Astrocyte of the hippocampus (primary cell): ENCODE measurements around the gene CELA3A.

Experiments used
- DNase-seq: peaks from one replicate; pipeline ENCODE4 v3.0.0; 2011; ENCODE audit warnings: low read depth, low spot score

CELA3A gene

DNA sequence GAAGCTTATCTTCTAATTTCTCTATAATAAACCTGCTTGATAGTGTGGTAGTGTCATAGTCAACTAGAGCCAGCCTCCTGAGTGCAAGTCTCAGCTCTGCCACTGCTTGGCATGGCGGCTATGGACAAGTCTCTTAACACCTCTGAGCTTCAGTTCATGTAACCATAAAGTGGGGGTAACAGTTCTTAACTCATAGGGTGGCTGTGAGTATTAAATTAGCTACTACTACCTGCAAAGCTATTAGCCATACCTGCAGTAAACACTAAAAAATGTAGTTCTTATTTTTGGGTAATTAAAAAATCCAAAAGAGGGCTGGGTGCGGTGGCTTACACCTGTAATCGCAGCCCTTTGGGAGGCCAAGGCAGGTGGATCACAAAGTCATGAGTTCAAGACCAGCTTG, 48.9 kb downstream of the CELA3A start:
- DNase-seq: no peak

DNA sequence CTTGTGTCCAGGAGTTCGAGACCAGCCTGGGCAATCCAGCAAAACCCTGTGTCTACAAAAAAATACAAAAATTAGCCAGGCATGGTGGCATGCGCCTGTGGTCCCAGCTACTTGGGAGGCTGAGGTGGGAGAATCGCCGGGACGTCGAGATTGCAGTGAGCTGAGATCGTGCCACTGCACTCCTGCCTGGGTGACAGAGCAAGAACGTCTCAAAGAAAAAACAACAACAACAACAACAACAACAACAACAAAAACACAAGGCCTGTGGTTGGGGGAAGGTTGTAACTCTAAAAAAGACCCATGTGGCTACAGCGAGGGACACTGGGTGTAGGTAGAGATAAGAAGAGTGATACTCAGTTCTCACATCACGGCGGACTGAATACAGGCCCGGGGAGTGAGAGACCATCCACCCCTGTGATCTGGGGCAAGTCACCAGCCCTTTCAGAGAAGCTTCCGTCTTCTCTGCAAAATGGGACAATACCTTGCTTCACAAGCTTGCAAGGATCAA, 50.2 kb downstream of the CELA3A start:
- no peak for DNase-seq

DNA sequence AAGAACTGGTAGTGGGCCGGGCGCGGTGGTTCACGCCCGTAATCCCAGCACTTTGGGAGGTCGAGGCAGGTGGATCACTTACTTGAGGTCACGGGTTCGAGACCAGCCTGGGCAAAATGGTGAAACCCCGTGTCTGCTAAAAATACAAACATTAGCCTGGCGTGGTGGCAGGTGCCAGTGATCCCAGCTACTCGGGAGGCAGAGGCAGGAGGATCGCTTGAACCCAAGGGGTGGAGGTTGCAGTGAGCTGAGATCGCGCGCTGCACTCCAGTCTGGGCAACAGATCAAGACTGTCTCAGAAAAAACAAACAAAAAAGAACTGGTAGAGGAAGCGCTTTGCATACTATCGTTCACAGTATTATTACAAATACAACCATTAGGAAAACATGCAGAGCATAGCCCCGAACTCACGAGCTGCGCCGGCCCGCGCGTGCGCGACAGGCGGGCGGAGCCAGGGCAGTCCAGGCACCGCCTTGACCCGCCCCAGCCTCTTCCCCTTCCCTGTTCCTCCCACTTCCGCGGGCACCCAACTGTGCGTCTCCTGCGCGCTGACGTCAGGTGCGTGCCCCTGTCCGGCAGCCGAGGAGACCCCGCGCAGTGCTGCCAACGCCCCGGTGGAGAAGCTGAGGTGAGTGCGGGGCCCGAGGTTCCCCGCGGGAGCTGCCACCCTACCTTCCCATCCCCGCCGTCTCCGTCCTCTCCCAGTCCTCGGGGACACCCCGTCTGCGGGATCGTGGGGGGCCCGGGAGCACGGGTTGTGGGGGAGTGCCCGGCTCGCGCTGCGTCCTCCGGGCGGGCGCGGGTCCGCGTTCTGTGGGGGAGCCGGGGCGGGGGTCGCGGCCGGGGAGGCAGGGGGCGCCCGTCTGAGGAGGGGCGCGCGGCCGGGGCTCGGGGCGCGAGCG, 50.9 kb downstream of the CELA3A start, which contains the start of gene CDC42:
TSS of gene CDC42 (plus strand) at position 595 of the 902 bp plus-strand sequence. CDS start 25,770 bp downstream, outside the sequence.
- DNase-seq: peak; percentile 98

DNA sequence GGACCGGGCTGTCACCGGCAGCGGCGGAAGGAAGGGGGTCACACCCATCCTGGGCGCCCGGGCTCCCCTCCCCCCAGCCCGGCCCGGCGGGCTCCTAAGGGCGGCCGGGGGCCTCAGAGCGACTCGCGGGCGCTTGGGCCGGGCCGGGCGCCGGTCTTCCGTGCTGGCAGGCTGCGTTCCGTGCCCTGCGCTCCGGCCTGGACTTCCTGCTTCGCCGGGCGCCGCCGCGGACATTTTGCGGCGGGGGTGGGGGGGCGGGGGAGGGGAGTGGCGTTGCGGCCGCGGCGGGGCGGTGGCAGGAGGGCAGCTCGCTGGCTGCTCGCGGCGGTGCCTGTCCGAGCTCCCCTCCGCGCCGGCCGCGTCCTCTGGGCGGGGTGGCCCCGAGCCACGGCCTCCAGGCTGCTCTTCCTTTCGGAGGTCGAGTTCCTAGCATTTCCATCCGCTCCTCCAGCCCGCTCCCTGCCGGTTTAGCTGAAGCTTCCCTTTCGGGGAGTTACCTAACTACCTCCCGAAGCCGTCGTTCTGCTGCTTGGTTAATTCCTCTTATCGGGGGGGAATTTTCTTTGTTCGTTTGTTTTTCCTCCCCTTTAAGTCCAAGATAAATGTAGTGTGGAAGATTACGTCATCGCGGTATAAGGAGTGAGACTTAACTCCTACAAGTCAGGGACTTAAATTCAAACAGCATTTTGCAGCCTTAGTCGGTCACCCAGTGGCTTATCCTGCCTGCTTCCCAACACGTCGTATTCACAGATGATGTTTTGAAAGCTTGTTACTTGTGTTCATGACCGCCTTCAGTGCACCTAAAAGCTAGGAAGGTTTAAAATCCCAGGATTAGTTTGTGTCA, 51.8 kb downstream of the CELA3A start:
- DNase-seq: peak; percentile 83

DNA sequence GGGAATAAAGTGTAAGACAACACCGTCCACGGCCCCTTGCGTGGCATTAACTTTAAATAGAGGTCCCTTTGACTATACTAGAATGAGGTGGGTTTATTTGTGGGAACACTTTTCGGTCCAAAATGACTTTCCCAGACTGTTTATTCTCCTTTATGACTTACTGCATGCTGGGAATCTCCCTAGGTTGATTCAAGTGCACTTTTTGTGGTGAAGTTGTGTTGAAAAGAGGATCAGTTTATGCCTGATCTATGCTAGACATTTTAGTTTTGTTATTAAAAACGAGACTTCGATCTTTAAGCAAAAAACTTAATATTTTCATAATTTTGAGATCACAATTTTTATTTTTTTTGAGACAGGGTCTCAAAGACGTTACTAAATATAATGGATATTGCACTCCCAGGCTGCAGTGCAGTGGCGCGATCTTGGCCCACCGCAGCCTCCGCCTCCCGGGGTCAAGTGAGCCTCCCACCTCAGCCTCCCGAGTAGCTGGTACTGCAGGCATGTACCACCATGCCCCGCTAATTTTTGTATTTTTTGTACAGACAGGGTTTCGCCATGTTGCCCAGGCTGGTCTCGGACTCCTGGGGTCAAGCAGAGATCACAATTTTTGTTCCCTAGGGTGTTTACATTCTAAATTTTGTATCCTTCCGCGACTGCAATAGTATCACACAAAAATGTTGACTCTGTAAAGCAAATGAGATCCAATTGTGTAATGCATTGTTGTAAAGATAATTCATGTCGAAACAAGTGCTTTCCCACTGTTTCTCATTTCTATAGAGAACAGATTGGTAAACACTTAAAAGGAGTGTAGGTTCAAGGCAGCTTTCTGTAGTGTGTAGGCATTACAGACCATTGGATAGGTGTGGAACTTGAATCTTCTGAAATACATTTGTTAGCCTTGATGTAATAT, 52.7 kb downstream of the CELA3A start:
- no peak for DNase-seq

DNA sequence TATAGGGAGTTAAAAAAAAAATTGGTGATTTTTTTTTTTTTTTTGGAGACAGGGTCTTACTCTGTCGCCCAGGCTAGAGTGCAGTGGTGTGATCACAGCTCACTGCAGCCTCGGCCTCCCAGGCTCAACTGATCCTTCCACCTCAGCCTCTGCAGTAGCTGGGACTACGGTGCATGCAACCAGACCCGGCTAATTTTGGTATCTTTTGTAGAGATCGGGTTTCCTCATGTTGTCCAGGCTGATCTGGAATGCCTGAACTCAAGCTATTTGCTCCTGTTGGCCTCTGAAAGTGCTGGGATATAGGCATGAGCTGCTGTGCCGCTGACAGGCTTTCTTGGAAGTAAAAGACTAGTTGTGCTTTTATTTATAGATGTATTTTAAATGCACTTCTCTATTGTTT, 54.0 kb downstream of the CELA3A start:
- DNase-seq: no peak

DNA sequence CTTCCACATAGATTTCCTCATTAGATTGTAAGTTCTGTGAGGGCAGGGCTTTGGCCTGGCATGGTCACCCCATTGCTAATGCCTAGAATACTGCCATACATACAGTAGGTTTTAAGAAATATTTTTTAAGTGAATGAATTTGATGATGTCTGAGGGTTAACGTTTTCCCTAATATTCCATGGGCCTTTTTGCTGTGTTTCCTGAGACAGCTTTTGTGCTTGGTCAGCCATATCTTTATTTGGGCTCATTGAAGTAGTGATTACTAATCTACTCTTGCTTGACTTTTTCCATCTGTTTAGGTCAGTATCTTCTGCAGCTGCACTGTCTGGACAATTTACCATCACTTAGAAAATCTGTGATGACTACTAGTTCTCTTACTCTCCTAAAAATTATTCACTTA, 54.6 kb downstream of the CELA3A start:
- no peak for DNase-seq

DNA sequence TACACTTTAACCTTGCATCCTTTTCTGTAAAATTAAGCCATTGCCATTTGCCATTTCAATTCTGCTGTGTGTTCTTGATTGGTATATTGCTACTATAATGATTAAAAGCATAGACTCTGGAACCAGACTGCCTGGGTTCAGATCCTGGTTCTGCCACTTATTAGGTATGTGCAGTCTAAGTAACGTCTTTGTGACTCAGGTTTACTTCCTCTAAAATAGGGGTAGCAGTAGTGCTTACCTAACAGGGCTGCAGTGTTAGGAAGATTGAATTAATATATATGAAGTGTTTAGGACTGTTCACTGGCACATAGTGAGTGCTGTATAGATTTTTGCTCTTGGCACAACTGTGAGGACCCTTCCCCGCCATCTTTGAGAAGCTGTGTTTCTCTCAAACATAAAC, 55.5 kb downstream of the CELA3A start:
- no peak for DNase-seq

DNA sequence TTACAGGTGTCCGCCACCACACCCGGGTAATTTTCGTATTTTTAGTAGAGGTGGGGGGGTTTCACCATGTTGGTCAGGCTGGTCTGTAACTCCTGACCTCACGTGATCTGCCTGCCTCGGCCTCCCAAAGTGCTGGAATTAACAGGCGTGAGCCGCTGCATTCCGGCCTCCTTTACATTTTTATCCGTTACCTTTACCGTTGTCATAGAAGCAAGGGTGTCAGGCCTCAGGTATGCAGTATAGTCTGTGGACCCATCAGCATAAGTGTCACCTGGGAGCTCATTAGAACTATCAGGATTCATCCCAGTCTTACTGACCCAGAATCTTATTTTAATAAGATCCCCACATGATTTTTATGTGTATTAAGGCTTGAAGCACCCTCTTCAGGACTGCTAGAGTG, 56.4 kb downstream of the CELA3A start:
- DNase-seq: no peak
